Caco-2 (cell line): ENCODE results near the gene RSPO4. TPM values are rescaled to one million over a fixed set of nuclear protein-coding genes. Genes with fewer than 3 reads are reported as not detected.

Source experiments
- BruUV-seq: library from RNA; stranded (reverse); fragments of 400-500 nt; replicated peaks from 2 replicates; lab custom pipeline; 2021; lab: Mats Ljungman, UMichigan
- CTCF ChIA-PET: fragments of 300-600 bp; sonication (Branson Sonifier 250); formaldehyde crosslinking; loops from one replicate; lab custom pipeline; 2022; ENCODE audit warnings: antibody characterized with exemption; lab: Charles Lee
- POLR2A ChIA-PET: fragments of 300-600 bp; sonication (Branson Sonifier 250); formaldehyde crosslinking; loops from one replicate; lab custom pipeline; 2022; ENCODE audit warnings: antibody characterized with exemption; lab: Charles Lee
- DNase-seq, 2 experiments: peaks; one replicate each; pipeline versions ENCODE4 v3.0.0 to v3.0.0-alpha.2; 2020 to 2022
- H3K27me3 ChIP-seq: replicated peaks from 2 replicates; pipeline ENCODE4 v1.6.0; 2011; ENCODE audit warnings: low read length; ENCODE audit not compliant: control insufficient read depth, insufficient read depth
- H3K36me3 ChIP-seq: 2 replicates; pipeline ENCODE4 v1.5.1; 2011; ENCODE audit warnings: low read length; ENCODE audit not compliant: control insufficient read depth, insufficient read depth
- H3K4me1 ChIP-seq: fragments of 250-450 bp; sonication (Bioruptor Pico); 2 replicates; pipeline ENCODE4 v1.5.1; 2020; ENCODE audit warnings: mild to moderate bottlenecking
- H3K4me3 ChIP-seq: 2 replicates; pipeline ENCODE4 v1.5.1; 2011; ENCODE audit warnings: low read depth, mild to moderate bottlenecking, control low read depth, low read length
- H3K9me3 ChIP-seq: fragments of 250-450 bp; sonication (Bioruptor Pico); 2 replicates; pipeline ENCODE4 v1.5.1; 2020; ENCODE audit warnings: mild to moderate bottlenecking, moderate library complexity
- H3K27ac Mint-ChIP-seq: one replicate; pipeline ENCODE4 v1.8.0; 2022; ENCODE audit warnings: mixed read lengths; ENCODE audit not compliant: unreplicated experiment
- H3K27me3 Mint-ChIP-seq: one replicate; pipeline ENCODE4 v1.8.0; 2022; ENCODE audit warnings: mixed read lengths; ENCODE audit not compliant: insufficient read depth, unreplicated experiment
- H3K36me3 Mint-ChIP-seq: one replicate; pipeline ENCODE4 v1.8.0; 2022; ENCODE audit warnings: mild to moderate bottlenecking, mixed read lengths; ENCODE audit not compliant: insufficient read depth, unreplicated experiment
- H3K4me1 Mint-ChIP-seq: one replicate; pipeline ENCODE4 v1.8.0; 2022; ENCODE audit warnings: low read depth, mixed read lengths; ENCODE audit not compliant: unreplicated experiment
- H3K4me3 Mint-ChIP-seq: one replicate; pipeline ENCODE4 v1.8.0; 2022; ENCODE audit warnings: mild to moderate bottlenecking, moderate library complexity, mixed read lengths; ENCODE audit not compliant: unreplicated experiment
- H3K9me3 Mint-ChIP-seq: one replicate; pipeline ENCODE4 v1.8.0; 2022; ENCODE audit warnings: mixed read lengths; ENCODE audit not compliant: unreplicated experiment
- CTCF ChIP-seq, 2 experiments: fragments of 200-600 bp in 1 of 2; IDR thresholded peaks; 1 replicate in 1 of 2; 2 replicates in 1 of 2; pipeline versions ENCODE4 v1.5.1 to v1.8.0; 2011 to 2022; ENCODE audit warnings: antibody characterized with exemption in 1 of 2, control low read depth in 1 of 2, inconsistent platforms in 1 of 2, low read depth in 1 of 2, low read length in 1 of 2, mild to moderate bottlenecking in 1 of 2, moderate library complexity in 1 of 2; ENCODE audit not compliant: insufficient read depth in 1 of 2, severe bottlenecking in 1 of 2, unreplicated experiment in 1 of 2
- intact Hi-C: fragments of 100-400 bp; cut with micrococcal nuclease; formaldehyde crosslinking; loops from one replicate; pipeline ENCODE4 v1.10.0; 2022; ENCODE audit not compliant: unreplicated experiment
- total RNA-seq: library from RNA; stranded (reverse); gene quantifications from 2 replicates; pipeline ENCODE4 v1.2.3, GENCODE V29; 2022

RSPO4 gene
- total RNA-seq, 1 experiment from 2014 or later = 0.41 TPM

GRCh38 chr20:957544-957943 lies 44.6 kb downstream of the RSPO4 start:
- H3K36me3 Mint-ChIP-seq = no peaks in the 10 kb centered on the region
- BruUV-seq = no TSS peak
- no peaks in the 10 kb centered on the region for H3K4me1 Mint-ChIP-seq
- H3K27me3 Mint-ChIP-seq = peaks cover 16% of the 10 kb centered on the region
- no peak for TF ChIP-seq CTCF (IDR thresholded peaks at IDR 0.05; ENCODE audit: insufficient read depth in 1 of 2, low read depth in 1 of 2, low read length in 1 of 2, severe bottlenecking in 1 of 2, unreplicated experiment in 1 of 2)
- no peaks in the 10 kb centered on the region for H3K9me3 Mint-ChIP-seq
- ChIA-PET POLR2A (interaction anchor here (0.7 kb wide), 1 partner anchor 14 kb away, joined by 3 read pairs; no protein-coding TSS in a partner anchor), CTCF (interaction anchor here (0.5 to 3.8 kb wide), 7 partner anchors 14 to 743 kb away, joined by 3 to 31 read pairs (median 3); partner anchors contain the start of gene FAM110A)
- H3K4me3 Mint-ChIP-seq = no peak overlapping the region
- intact Hi-C loops = loop anchor here (10.0 kb wide), 2 partner anchors 83 to 257 kb away; no protein-coding TSS in a partner anchor
- Histone ChIP-seq H3K27me3 (no peaks in the 10 kb centered on the region), H3K4me1 (no peaks in the 10 kb centered on the region), H3K9me3 (no peaks in the 10 kb centered on the region), H3K36me3 (no peaks in the 10 kb centered on the region), H3K4me3 (no peak overlapping the region)
- no peak for DNase-seq
- no peak overlapping the region for H3K27ac Mint-ChIP-seq

- H3K27me3 Mint-ChIP-seq = peaks cover 17% of the 10 kb centered on the region
- BruUV-seq = no TSS peak
- peak; percentile 94 to 99 for TF ChIP-seq CTCF (IDR thresholded peaks at IDR 0.05; ENCODE audit: insufficient read depth in 1 of 2, low read depth in 1 of 2, low read length in 1 of 2, severe bottlenecking in 1 of 2, unreplicated experiment in 1 of 2)
- Histone ChIP-seq H3K36me3 (no peaks in the 10 kb centered on the region), H3K27me3 (no peaks in the 10 kb centered on the region), H3K4me3 (no peak overlapping the region), H3K9me3 (no peaks in the 10 kb centered on the region), H3K4me1 (no peaks in the 10 kb centered on the region)
- no peak overlapping the region for H3K27ac Mint-ChIP-seq
- H3K36me3 Mint-ChIP-seq = no peaks in the 10 kb centered on the region
- POLR2A ChIA-PET = no interaction called here
- H3K9me3 Mint-ChIP-seq = no peaks in the 10 kb centered on the region
- peak; percentile 77 to 81 for DNase-seq
- CTCF ChIA-PET = interaction anchor here (0.6 to 3.8 kb wide), 5 partner anchors 72 to 152 kb away, joined by 3 to 31 read pairs (median 7); partner anchors contain the start of gene FAM110A
- no peak overlapping the region for H3K4me3 Mint-ChIP-seq
- H3K4me1 Mint-ChIP-seq = no peaks in the 10 kb centered on the region
- intact Hi-C loops = loop anchor here (1.0 to 10.0 kb wide), 3 partner anchors 82 to 258 kb away; no protein-coding TSS in a partner anchor
Measured at GRCh38 chr20:956330-956951, 45.7 kb downstream of the RSPO4 start.

GRCh38 chr20:955656-956055 lies 46.5 kb downstream of the RSPO4 start:
- Mint-ChIP-seq H3K4me1 (no peaks in the 10 kb centered on the region), H3K36me3 (no peaks in the 10 kb centered on the region), H3K27ac (no peak overlapping the region), H3K27me3 (peaks cover 14% of the 10 kb centered on the region), H3K9me3 (no peaks in the 10 kb centered on the region), H3K4me3 (no peak overlapping the region)
- no peak for TF ChIP-seq CTCF (IDR thresholded peaks at IDR 0.05; ENCODE audit: insufficient read depth in 1 of 2, low read depth in 1 of 2, low read length in 1 of 2, severe bottlenecking in 1 of 2, unreplicated experiment in 1 of 2)
- POLR2A ChIA-PET = no interaction called here
- DNase-seq = no peak
- no peaks in the 10 kb centered on the region for H3K9me3 ChIP-seq
- no peaks in the 10 kb centered on the region for H3K4me1 ChIP-seq
- no TSS peak for BruUV-seq
- no peaks in the 10 kb centered on the region for H3K36me3 ChIP-seq
- H3K27me3 ChIP-seq = no peaks in the 10 kb centered on the region
- no peak overlapping the region for H3K4me3 ChIP-seq
- CTCF ChIA-PET = interaction anchor here (0.6 to 3.8 kb wide), 5 partner anchors 71 to 190 kb away, joined by 3 to 31 read pairs (median 7); partner anchors contain the start of gene FAM110A
- intact Hi-C loops = loop anchor here (1.0 to 10.0 kb wide), 3 partner anchors 81 to 259 kb away; no protein-coding TSS in a partner anchor
